GM12801 (cell line): ENCODE measurements around the gene MEF2C.

Source experiments
- TF ChIP-seq, protein P1 (sequence below): IDR thresholded peaks from one replicate; pipeline ENCODE4 v1.5.1; 2011; ENCODE audit warnings: control low read depth; ENCODE audit not compliant: insufficient read length; ENCODE audit errors: extremely low read depth

The MEF2C gene

DNA sequence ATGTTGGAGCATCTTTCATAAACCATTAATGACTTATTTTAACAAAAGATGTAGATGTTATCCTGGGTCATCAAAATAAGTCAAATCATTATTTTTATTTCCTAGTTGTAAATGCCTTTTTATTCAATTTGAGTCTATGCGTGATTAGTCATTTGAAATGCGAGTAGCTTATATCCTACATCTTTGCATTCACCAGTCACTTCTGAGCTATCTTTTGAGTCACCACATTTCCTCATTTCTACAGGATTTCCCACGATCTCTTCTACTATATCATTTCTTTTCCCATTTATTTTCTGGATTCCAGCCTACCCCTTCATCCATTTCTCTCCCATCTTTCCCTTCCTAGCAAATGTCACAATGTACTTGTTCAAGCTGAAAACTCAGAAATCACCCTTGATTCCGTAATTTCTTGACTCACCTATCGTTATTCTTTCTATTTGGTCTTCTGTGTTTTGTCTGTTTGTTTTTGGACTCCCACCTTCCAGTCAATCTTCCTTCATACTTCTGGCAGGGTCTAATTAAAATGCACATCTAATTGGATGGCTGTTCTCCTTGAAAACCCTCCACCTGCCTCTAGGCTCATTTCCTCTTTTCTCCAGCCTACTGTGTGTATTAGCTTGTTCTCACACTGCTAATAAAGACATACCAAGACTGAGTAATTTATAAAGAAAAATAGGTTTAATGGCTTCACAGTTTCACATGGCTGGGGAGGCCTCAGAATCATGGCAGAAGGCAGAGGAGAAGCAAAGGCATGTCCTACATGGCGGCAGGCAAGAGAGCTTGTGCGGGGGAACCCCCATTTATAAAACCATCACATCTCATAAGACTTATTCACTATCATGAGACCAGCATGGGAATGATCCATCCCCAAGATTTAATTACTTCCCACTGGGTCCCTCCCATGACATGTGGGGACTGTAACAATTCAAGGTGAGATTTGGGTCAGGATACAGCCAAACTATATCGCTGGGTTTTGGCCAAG lies 112.4 kb downstream of the MEF2C start:
- TF ChIP-seq, protein P1, sequence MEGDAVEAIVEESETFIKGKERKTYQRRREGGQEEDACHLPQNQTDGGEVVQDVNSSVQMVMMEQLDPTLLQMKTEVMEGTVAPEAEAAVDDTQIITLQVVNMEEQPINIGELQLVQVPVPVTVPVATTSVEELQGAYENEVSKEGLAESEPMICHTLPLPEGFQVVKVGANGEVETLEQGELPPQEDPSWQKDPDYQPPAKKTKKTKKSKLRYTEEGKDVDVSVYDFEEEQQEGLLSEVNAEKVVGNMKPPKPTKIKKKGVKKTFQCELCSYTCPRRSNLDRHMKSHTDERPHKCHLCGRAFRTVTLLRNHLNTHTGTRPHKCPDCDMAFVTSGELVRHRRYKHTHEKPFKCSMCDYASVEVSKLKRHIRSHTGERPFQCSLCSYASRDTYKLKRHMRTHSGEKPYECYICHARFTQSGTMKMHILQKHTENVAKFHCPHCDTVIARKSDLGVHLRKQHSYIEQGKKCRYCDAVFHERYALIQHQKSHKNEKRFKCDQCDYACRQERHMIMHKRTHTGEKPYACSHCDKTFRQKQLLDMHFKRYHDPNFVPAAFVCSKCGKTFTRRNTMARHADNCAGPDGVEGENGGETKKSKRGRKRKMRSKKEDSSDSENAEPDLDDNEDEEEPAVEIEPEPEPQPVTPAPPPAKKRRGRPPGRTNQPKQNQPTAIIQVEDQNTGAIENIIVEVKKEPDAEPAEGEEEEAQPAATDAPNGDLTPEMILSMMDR = no peak

DNA sequence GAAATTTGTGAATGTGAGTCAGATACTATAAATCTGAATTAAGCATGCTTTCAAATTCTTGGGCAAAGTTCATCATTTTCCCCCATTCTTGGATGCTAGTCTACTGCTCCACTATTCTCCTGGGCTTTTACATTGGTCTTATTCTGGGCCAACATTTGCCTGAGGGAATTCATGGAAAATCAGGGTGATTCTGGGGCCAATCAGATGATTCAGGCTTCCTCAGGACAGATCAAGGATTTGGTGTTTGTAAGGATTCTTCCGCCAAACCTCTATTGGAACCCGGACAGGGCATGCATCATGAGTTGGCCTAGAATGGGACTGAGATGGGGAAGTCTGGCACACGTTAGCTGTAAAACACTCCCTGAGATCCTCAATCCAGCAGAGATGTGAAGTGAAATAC lies 113.8 kb downstream of the MEF2C start:
- TF ChIP-seq, protein P1 = no peak

DNA sequence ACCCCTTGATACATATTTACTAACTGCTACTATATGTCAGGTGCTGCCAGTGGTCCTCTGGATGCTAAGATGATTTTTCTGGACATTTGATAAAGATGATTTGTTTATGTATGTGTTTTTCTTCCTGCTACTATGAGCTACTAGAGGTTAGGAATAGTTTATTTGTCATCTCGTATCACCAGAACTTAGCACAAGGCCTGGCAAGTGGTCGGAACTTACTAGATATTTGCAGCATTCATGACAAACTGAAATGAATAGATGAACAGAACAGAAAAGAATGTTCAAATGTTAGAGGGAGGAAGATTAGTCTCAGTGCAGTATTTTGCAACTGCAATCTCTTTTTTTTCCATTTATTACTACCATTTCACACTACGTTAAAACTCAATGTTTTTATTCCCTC lies 114.6 kb downstream of the MEF2C start:
- TF ChIP-seq, protein P1 = no peak

DNA sequence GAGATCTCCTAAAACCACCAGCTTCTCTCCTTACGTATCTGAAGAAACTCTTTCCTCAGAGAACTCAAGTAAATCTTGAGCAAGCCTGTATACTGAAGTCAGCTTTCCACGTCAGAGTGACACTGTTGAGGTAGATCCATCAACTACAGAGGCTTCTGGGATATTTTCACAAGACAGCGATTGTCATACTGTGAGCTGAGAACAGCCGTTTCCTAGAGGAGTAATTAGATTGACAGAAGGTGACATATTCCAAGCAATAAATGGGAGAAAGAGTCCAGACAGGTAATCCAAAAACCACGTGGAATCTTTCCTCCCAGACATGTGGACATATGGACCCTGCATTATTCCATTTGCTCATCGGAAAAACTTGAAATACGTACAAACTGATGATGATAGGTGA lies 117.2 kb downstream of the MEF2C start:
- TF ChIP-seq, protein P1 = no peak

DNA sequence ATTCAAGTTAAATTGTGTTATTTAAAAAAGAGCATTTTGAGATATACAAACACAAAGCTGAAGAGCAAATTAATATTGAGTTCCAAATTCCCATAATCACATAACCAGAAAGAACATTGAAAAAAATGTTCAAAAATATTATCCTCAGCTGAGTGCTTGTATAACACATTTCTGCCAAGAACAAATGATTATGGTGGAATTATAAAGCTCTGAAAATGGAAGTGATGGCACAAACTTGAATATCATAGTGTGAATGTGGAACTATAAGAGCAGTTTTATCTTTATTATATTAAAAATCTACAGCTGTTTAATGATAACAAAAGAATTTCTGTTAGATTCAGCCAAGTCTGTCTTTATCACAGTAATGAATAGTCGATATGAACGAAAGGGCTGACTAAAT lies 117.8 kb downstream of the MEF2C start:
- TF ChIP-seq, protein P1 = no peak

DNA sequence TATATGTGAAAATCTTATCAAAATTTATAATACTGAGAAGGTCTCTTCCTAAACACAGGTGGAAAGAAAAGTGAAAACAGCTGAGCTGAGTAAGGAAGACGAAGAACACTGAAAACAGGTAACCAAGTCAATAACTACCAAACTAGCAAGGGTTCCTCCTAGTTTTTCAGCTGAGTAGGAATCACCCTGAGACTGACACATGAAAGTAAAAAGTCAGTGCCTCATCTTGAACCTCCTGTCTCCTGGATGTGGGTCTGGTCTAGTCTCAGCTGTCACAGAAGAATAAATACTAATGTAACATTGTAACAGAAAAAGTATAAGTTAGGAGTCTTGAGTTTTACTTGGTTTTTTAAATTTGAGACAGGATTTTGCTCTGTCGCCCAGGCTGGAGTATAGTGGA lies 121.0 kb downstream of the MEF2C start:
- TF ChIP-seq, protein P1 = no peak

DNA sequence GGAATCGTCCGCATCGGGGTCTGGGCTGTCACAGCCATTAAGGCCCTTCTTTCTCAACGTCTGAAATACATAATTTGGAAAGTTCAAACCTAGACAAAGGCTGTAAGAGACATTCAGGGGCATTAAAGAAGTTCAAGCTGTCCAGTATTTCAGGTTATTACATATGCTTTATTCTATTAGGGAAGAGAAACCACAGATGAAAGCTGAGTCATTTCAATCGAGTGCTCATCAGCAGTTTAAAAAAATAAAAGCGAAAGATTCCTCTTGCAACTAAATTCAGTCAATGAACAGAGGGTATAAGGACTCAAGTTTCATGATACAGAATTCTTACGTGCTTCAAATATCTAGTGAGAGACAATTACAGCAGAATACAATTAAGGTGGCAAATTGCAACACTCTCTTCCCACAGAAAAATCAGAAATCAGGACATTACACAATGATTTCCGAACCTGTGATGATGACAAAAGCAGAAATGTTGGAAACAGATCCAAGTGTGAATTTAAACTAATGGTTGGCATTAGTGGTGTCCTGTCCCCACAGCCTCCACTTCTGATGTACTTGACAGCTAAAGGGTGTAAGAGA lies 121.6 kb downstream of the MEF2C start:
- TF ChIP-seq, protein P1 = no peak
